A673 (cell line): ENCODE data around the gene SLC13A5. TPM values are rescaled to one million over a fixed set of nuclear protein-coding genes. Genes with fewer than 3 reads are reported as not detected.
"Not testable (repeated sequence)": the region's sequence is repeated elsewhere in the genome, so short reads cannot be mapped to it uniquely, and the experiment has no call there.

Source experiments
- BruUV-seq: library from RNA; stranded (reverse); fragments of 400-500 nt; replicated peaks from 2 replicates; lab custom pipeline; 2021; lab: Mats Ljungman, UMichigan
- CTCF ChIA-PET: fragments of 300-600 bp; sonication (Branson Sonifier 250); formaldehyde crosslinking; loops from one replicate; lab custom pipeline; 2022; ENCODE audit warnings: antibody characterized with exemption; lab: Charles Lee
- POLR2A ChIA-PET: fragments of 300-600 bp; sonication (Branson Sonifier 250); formaldehyde crosslinking; loops from one replicate; lab custom pipeline; 2022; ENCODE audit warnings: antibody characterized with exemption; ENCODE audit not compliant: low non-redundant PET; lab: Charles Lee
- DNase-seq: peaks from one replicate; pipeline ENCODE4 v3.0.0-alpha.2; 2015; ENCODE audit warnings: low spot score
- H3K27ac ChIP-seq: fragments of 200-600 bp; sonication (generic); 2 replicates; pipeline ENCODE4 v1.5.1; 2016; ENCODE audit warnings: mixed run types, low read depth, mild to moderate bottlenecking, mixed read lengths, antibody characterized with exemption, low read length; ENCODE audit not compliant: poor library complexity, severe bottlenecking
- H3K27me3 ChIP-seq: fragments of 200-600 bp; sonication (generic); replicated peaks from 2 replicates; pipeline ENCODE4 v1.6.1; 2017; ENCODE audit warnings: mixed run types, low read depth, mild to moderate bottlenecking, mixed read lengths, antibody characterized with exemption, low read length; ENCODE audit not compliant: insufficient read depth, poor library complexity
- H3K36me3 ChIP-seq: fragments of 200-600 bp; sonication (generic); 2 replicates; pipeline ENCODE4 v1.6.1; 2016; ENCODE audit warnings: mixed run types, mild to moderate bottlenecking, mixed read lengths, antibody characterized with exemption, low read length; ENCODE audit not compliant: insufficient read depth, poor library complexity, severe bottlenecking
- H3K4me1 ChIP-seq: fragments of 200-600 bp; sonication (generic); 2 replicates; pipeline ENCODE4 v1.6.1; 2017; ENCODE audit warnings: mixed run types, mild to moderate bottlenecking, mixed read lengths, antibody characterized with exemption, low read length; ENCODE audit not compliant: insufficient read depth, poor library complexity, severe bottlenecking
- H3K4me3 ChIP-seq: fragments of 200-600 bp; sonication (generic); 2 replicates; pipeline ENCODE4 v1.5.1; 2016; ENCODE audit warnings: low read depth, mixed run types, mild to moderate bottlenecking, mixed read lengths, low read length; ENCODE audit not compliant: poor library complexity, severe bottlenecking
- H3K9me3 ChIP-seq: fragments of 200-600 bp; sonication (generic); 2 replicates; pipeline ENCODE4 v1.6.1; 2016; ENCODE audit warnings: mixed run types, low read depth, mild to moderate bottlenecking, mixed read lengths, antibody characterized with exemption, low read length; ENCODE audit not compliant: poor library complexity, severe bottlenecking
- CTCF ChIP-seq: fragments of 300-800, 200-600 bp; sonication (generic); conservative IDR thresholded peaks from 2 replicates; pipeline ENCODE4 v1.5.1; 2017; ENCODE audit warnings: low read depth, mild to moderate bottlenecking, antibody characterized with exemption, low read length, moderate library complexity, mixed read lengths
- EZH2 ChIP-seq: fragments of 200-600 bp; sonication (generic); IDR thresholded peaks from 2 replicates; pipeline ENCODE4 v1.6.1; 2017; ENCODE audit warnings: borderline replicate concordance, low read depth, mild to moderate bottlenecking, mixed read lengths, antibody characterized with exemption, low read length; ENCODE audit not compliant: poor library complexity, severe bottlenecking
- intact Hi-C: fragments of 100-400 bp; cut with micrococcal nuclease; formaldehyde crosslinking; loops from one replicate; pipeline ENCODE4 v1.10.0; 2022; ENCODE audit not compliant: unreplicated experiment
- total RNA-seq: library from RNA; stranded (reverse); gene quantifications from 2 replicates; pipeline ENCODE4 v1.2.3, GENCODE V29; 2021

Gene SLC13A5
- total RNA-seq, 1 experiment from 2014 or later: not detected

- intact Hi-C loops: no loop called here
Observed at GRCh38 chr17:6749519-6749918, 36.4 kb upstream of the SLC13A5 start.

GRCh38 chr17:6748617-6749016 lies 35.4 kb upstream of the SLC13A5 start:
- Histone ChIP-seq H3K27me3 (peaks cover 7% of the 10 kb centered on the region), H3K36me3 (no peaks in the 10 kb centered on the region), H3K27ac (no peak overlapping the region), H3K4me3 (no peak overlapping the region), H3K9me3 (no peaks in the 10 kb centered on the region), H3K4me1 (peaks cover 16% of the 10 kb centered on the region)
- POLR2A ChIA-PET: no interaction called here
- CTCF ChIA-PET: no interaction called here
- no peak for TF ChIP-seq CTCF
- no peak for TF ChIP-seq EZH2
- BruUV-seq: no TSS peak
- no peak for DNase-seq
- intact Hi-C loops: no loop called here

More at GRCh38 chr17:6749519-6749918, 36.4 kb upstream of the SLC13A5 start:
- H3K4me1 ChIP-seq: peaks cover 16% of the 10 kb centered on the region
- H3K27me3 ChIP-seq: peaks cover 7% of the 10 kb centered on the region
- BruUV-seq: no TSS peak
- no peak overlapping the region for H3K27ac ChIP-seq
- H3K36me3 ChIP-seq: no peaks in the 10 kb centered on the region
- DNase-seq: peak; percentile 22
- POLR2A ChIA-PET: no interaction called here
- no peaks in the 10 kb centered on the region for H3K9me3 ChIP-seq
- CTCF ChIA-PET: interaction anchor here (0.5 kb wide), 1 partner anchor 254 kb away, joined by 4 read pairs; no protein-coding TSS in a partner anchor
- no peak overlapping the region for H3K4me3 ChIP-seq
- TF ChIP-seq CTCF (peak; percentile 45), EZH2 (no peak)

GRCh38 chr17:6746665-6747064 lies 33.5 kb upstream of the SLC13A5 start:
- CTCF ChIA-PET, intact Hi-C loops, BruUV-seq, H3K9me3 ChIP-seq, POLR2A ChIA-PET, DNase-seq, H3K4me3 ChIP-seq, H3K36me3 ChIP-seq, H3K27ac ChIP-seq, H3K4me1 ChIP-seq: not testable (repeated sequence)
- H3K27me3 ChIP-seq: peaks cover 17% of the 10 kb centered on the region

GRCh38 chr17:6729531-6729930 lies 16.4 kb upstream of the SLC13A5 start:
- POLR2A ChIA-PET: no interaction called here
- no peak for DNase-seq
- H3K4me1 ChIP-seq: no peaks in the 10 kb centered on the region
- intact Hi-C loops: no loop called here
- no peak overlapping the region for H3K27ac ChIP-seq
- H3K9me3 ChIP-seq: no peaks in the 10 kb centered on the region
- H3K4me3 ChIP-seq: no peak overlapping the region
- no peak for TF ChIP-seq CTCF
- BruUV-seq: no TSS peak
- CTCF ChIA-PET: no interaction called here
- no peaks in the 10 kb centered on the region for H3K36me3 ChIP-seq
- H3K27me3 ChIP-seq: peaks cover 36% of the 10 kb centered on the region
